Hepatocyte (in vitro differentiated cells): ENCODE results near the gene KIF3A. TPM values are rescaled to one million over a fixed set of nuclear protein-coding genes. Genes with fewer than 3 reads are reported as not detected.

Experiments
- DNase-seq: peaks from one replicate; pipeline ENCODE4 v3.0.0-alpha.2; 2016; ENCODE audit warnings: low spot score
- H2AFZ ChIP-seq: fragments of 200-600 bp; sonication (generic); 2 replicates; pipeline ENCODE4 v1.6.0; 2016; ENCODE audit warnings: antibody characterized with exemption, mild to moderate bottlenecking
- H3K27ac ChIP-seq: fragments of 200-600 bp; sonication (generic); 2 replicates; pipeline ENCODE4 v1.5.1; 2016; ENCODE audit warnings: mild to moderate bottlenecking
- H3K27me3 ChIP-seq: fragments of 200-600 bp; sonication (generic); 2 replicates; pipeline ENCODE4 v1.6.1; 2016
- H3K36me3 ChIP-seq: fragments of 200-600 bp; sonication (generic); replicated peaks from 2 replicates; pipeline ENCODE4 v1.5.1; 2016; ENCODE audit warnings: low read depth; ENCODE audit not compliant: insufficient read depth
- H3K4me1 ChIP-seq: fragments of 200-600 bp; sonication (generic); 2 replicates; pipeline ENCODE4 v1.5.1; 2016; ENCODE audit warnings: mild to moderate bottlenecking, moderate library complexity; ENCODE audit not compliant: insufficient read depth
- H3K4me2 ChIP-seq: fragments of 200-600 bp; sonication (generic); 2 replicates; pipeline ENCODE4 v1.6.0; 2016
- H3K4me3 ChIP-seq: fragments of 200-600 bp; sonication (generic); 2 replicates; pipeline ENCODE4 v1.5.1; 2016; ENCODE audit warnings: mild to moderate bottlenecking
- H3K79me2 ChIP-seq: fragments of 200-600 bp; sonication (generic); 2 replicates; pipeline ENCODE4 v1.6.0; 2017; ENCODE audit warnings: mild to moderate bottlenecking
- H3K9me2 ChIP-seq: fragments of 200-600 bp; sonication (generic); replicated peaks from 2 replicates; pipeline ENCODE4 v1.6.0; 2017; ENCODE audit warnings: mild to moderate bottlenecking; ENCODE audit not compliant: insufficient read depth
- H3K9me3 ChIP-seq: fragments of 200-600 bp; sonication (generic); 2 replicates; pipeline ENCODE4 v1.5.1; 2016; ENCODE audit warnings: low read depth, mild to moderate bottlenecking
- H4K20me1 ChIP-seq: fragments of 200-600 bp; sonication (generic); 2 replicates; pipeline ENCODE4 v1.6.0; 2016; ENCODE audit warnings: mild to moderate bottlenecking; ENCODE audit not compliant: insufficient read depth, poor library complexity, severe bottlenecking
- EZH2 ChIP-seq: fragments of 200-600 bp; sonication (generic); IDR thresholded peaks from 2 replicates; pipeline ENCODE4 v1.6.1; 2016; ENCODE audit warnings: antibody characterized with exemption, mild to moderate bottlenecking, borderline replicate concordance
- EZH2phosphoT487 ChIP-seq: fragments of 200-600 bp; sonication (generic); IDR thresholded peaks from one replicate; pipeline ENCODE4 v1.6.1; 2018; ENCODE audit warnings: antibody characterized with exemption, mild to moderate bottlenecking, low read depth, moderate library complexity; ENCODE audit not compliant: unreplicated experiment, severe bottlenecking
- WGBS: methylation state at CpG from one replicate; pipeline ENCODE4 v1.1.6; 2016; ENCODE audit warnings: low lambda C conversion rate; ENCODE audit errors: missing lambda C conversion rate; 5-methylcytosine and 5-hydroxymethylcytosine counted together
- polyA plus RNA-seq: library from polyadenylated mRNA; unstranded; fragments of >200 nt; fragmentation: Nextera tagmentation; extraction: Ambion mirVana; gene quantifications from 2 replicates; pipeline ENCODE4 v1.2.1, GENCODE V29; 2016
- total RNA-seq: library from RNA; depleted of rRNA; stranded (reverse); fragments of >200 nt; gene quantifications from 2 replicates; pipeline ENCODE4 v1.2.3, GENCODE V29; 2014
- TF ChIP-seq, protein P1 (sequence below): fragments of 200-600 bp; sonication (generic); IDR thresholded peaks from 2 replicates; pipeline ENCODE4 v1.5.1; 2016; ENCODE audit warnings: antibody characterized with exemption, mild to moderate bottlenecking; ENCODE audit not compliant: poor library complexity

Gene KIF3A
- total and polyA plus RNA-seq, 2 experiments from 2014 or later: 9.2 to 12.6 TPM

GRCh38 chr5:132684491-132684890 lies 52.9 kb downstream of the KIF3A start:
- Histone ChIP-seq H4K20me1 (no peaks in the 10 kb centered on the region), H3K27me3 (no peaks in the 10 kb centered on the region), H3K79me2 (no peaks in the 10 kb centered on the region), H3K27ac (no peak overlapping the region), H3K36me3 (no peaks in the 10 kb centered on the region), H3K4me3 (no peak overlapping the region), H3K9me3 (no peaks in the 10 kb centered on the region), H3K4me2 (no peak overlapping the region), H3K9me2 (no peaks in the 10 kb centered on the region), H3K4me1 (no peaks in the 10 kb centered on the region), H2AFZ (no peak overlapping the region)
- DNase-seq: no peak
- no peak for TF ChIP-seq EZH2
- TF ChIP-seq, protein P1, sequence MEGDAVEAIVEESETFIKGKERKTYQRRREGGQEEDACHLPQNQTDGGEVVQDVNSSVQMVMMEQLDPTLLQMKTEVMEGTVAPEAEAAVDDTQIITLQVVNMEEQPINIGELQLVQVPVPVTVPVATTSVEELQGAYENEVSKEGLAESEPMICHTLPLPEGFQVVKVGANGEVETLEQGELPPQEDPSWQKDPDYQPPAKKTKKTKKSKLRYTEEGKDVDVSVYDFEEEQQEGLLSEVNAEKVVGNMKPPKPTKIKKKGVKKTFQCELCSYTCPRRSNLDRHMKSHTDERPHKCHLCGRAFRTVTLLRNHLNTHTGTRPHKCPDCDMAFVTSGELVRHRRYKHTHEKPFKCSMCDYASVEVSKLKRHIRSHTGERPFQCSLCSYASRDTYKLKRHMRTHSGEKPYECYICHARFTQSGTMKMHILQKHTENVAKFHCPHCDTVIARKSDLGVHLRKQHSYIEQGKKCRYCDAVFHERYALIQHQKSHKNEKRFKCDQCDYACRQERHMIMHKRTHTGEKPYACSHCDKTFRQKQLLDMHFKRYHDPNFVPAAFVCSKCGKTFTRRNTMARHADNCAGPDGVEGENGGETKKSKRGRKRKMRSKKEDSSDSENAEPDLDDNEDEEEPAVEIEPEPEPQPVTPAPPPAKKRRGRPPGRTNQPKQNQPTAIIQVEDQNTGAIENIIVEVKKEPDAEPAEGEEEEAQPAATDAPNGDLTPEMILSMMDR: no peak
- no peak for TF ChIP-seq EZH2phosphoT487
- 95% methylated on average over 6 of the region's 6 CpGs for WGBS

DNA sequence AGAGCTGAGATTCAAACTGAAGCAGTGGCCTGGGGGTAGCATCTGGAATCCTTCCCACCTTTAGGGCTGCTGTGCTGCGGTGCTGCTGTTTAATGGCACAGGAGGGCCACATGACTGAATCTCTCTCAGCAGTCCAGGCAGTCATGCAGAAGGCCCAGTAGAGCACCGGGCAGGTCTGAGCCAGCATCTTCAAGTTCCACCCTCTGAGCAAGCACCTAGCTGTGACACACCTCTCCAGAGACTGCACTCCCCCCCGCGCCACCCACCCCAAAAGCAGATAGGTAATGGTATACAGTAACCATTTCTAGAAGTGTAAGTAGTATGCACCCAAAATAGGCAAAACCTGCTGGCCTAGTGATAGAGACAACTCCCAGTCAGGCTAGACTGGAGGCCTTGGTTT lies 55.4 kb downstream of the KIF3A start:
- TF ChIP-seq, protein P1: no peak
- TF ChIP-seq EZH2phosphoT487 (no peak), EZH2 (no peak)
- H3K27me3 ChIP-seq: no peaks in the 10 kb centered on the region
- H3K9me3 ChIP-seq: no peaks in the 10 kb centered on the region
- H3K27ac ChIP-seq: no peak overlapping the region
- no peaks in the 10 kb centered on the region for H3K9me2 ChIP-seq
- no peaks in the 10 kb centered on the region for H4K20me1 ChIP-seq
- no peak for DNase-seq
- H2AFZ ChIP-seq: no peak overlapping the region
- H3K79me2 ChIP-seq: no peaks in the 10 kb centered on the region
- no peaks in the 10 kb centered on the region for H3K36me3 ChIP-seq
- H3K4me2 ChIP-seq: no peak overlapping the region
- no peak overlapping the region for H3K4me3 ChIP-seq
- H3K4me1 ChIP-seq: peaks cover 1% of the 10 kb centered on the region
- 94% methylated on average over 4 of the region's 4 CpGs for WGBS

- Histone ChIP-seq H3K27me3 (no peaks in the 10 kb centered on the region), H3K36me3 (no peaks in the 10 kb centered on the region), H3K4me3 (no peak overlapping the region), H3K9me2 (no peaks in the 10 kb centered on the region), H3K27ac (no peak overlapping the region), H4K20me1 (no peaks in the 10 kb centered on the region), H3K9me3 (no peaks in the 10 kb centered on the region), H2AFZ (no peak overlapping the region), H3K79me2 (no peaks in the 10 kb centered on the region), H3K4me1 (peaks cover 6% of the 10 kb centered on the region), H3K4me2 (no peak overlapping the region)
- 89% methylated on average over 2 of the region's 2 CpGs for WGBS
- TF ChIP-seq, protein P1: no peak
- TF ChIP-seq EZH2 (no peak), EZH2phosphoT487 (no peak)
- no peak for DNase-seq
These were observed 55.9 kb downstream of the KIF3A start for GRCh38 chr5:132681476-132681831.
